OCI-LY3 (cell line): ENCODE results near the gene CCNQ.
A peak's percentile ranks its signal among the peaks of the same experiment; 100 is the strongest.

Experiments used
- H2AFZ ChIP-seq: fragments of 200-600, 300-600 bp; shearing (Covaris generic); 2 replicates; pipeline ENCODE4 v1.6.0; 2014; ENCODE audit warnings: antibody characterized with exemption, low read depth, low read length
- H3K27ac ChIP-seq: fragments of 200-600, 300-600 bp; sonication (generic); 2 replicates; pipeline ENCODE4 v1.5.1; 2014; ENCODE audit warnings: mild to moderate bottlenecking, low read length, moderate library complexity, mixed read lengths
- H3K27me3 ChIP-seq: fragments of 200-600, 300-600 bp; sonication (generic); 2 replicates; pipeline ENCODE4 v1.6.1; 2014; ENCODE audit warnings: low read depth, low read length, mixed read lengths
- H3K36me3 ChIP-seq: fragments of 200-600, 300-600 bp; sonication (generic); replicated peaks from 2 replicates; pipeline ENCODE3; 2014; ENCODE audit warnings: low read depth, low read length, mixed read lengths
- H3K4me1 ChIP-seq: fragments of 300-600, 200-600 bp; sonication (generic); 2 replicates; pipeline ENCODE4 v1.6.1; 2014; ENCODE audit warnings: low read length, mixed read lengths
- H3K4me2 ChIP-seq: fragments of 200-600, 300-600 bp; sonication (generic); 2 replicates; pipeline ENCODE4 v1.6.1; 2014; ENCODE audit warnings: low read length, mixed read lengths
- H3K4me3 ChIP-seq: fragments of 300-600, 200-600 bp; sonication (generic); 2 replicates; pipeline ENCODE4 v1.5.1; 2014; ENCODE audit warnings: antibody characterized with exemption, mild to moderate bottlenecking, low read length, moderate library complexity
- H3K79me2 ChIP-seq: fragments of 300-600, 200-600 bp; shearing (Covaris generic); 2 replicates; pipeline ENCODE4 v1.6.1; 2014; ENCODE audit warnings: mild to moderate bottlenecking, low read length, mixed read lengths
- H3K9ac ChIP-seq: fragments of 300-600, 200-600 bp; shearing (Covaris generic); 2 replicates; pipeline ENCODE4 v1.6.0; 2014; ENCODE audit warnings: mild to moderate bottlenecking, low read length, moderate library complexity
- H3K9me3 ChIP-seq: fragments of 200-600, 300-600 bp; shearing (Covaris generic); 2 replicates; pipeline ENCODE4 v1.6.1; 2014; ENCODE audit warnings: low read length, mixed read lengths; ENCODE audit not compliant: insufficient read depth
- H4K20me1 ChIP-seq: fragments of 200-600, 300-600 bp; sonication (generic); 2 replicates; pipeline ENCODE4 v1.6.1; 2016; ENCODE audit warnings: low read length, mixed read lengths; ENCODE audit not compliant: insufficient read depth
- CTCF ChIP-seq: fragments of 200-600, 300-600 bp; sonication (generic); IDR thresholded peaks from 2 replicates; pipeline ENCODE4 v1.5.1; 2014; ENCODE audit warnings: antibody characterized with exemption, low read length, low read depth
- EZH2phosphoT487 ChIP-seq: fragments of 200-600 bp; shearing (Covaris generic); IDR thresholded peaks from 2 replicates; pipeline ENCODE4 v1.6.1; 2018; ENCODE audit warnings: antibody characterized with exemption, mixed run types, low read depth

The CCNQ gene

DNA sequence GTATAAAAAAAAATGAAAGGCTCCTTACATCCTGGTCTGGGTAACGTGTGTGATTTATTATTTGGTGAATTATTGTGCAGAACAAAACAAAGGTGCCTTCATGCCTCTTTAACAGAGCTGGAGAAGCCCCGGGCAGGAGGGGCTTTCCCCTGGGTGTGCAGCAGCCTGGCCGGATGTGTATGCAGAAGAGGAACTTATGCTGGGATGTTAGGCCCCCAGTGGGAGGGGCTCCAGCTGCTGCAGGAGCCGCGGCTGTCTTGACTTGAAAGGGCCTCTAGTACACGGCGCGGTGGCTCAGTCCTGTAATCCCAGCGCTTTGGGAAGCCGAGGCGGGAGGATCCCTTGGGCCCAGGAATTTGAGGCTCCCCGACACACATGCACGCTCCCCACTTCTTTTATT lies 16.0 kb downstream of the CCNQ start:
- Histone ChIP-seq H3K27me3 (no peaks in the 10 kb centered on the region), H4K20me1 (no peaks in the 10 kb centered on the region), H3K27ac (0 out of 2 replicates have a peak overlapping the region, but pooled peaks have one; percentile 18), H3K4me1 (peaks cover 22% of the 10 kb centered on the region), H3K9me3 (no peaks in the 10 kb centered on the region), H3K79me2 (no peaks in the 10 kb centered on the region), H3K9ac (peak overlapping the region; percentile 32; the same call in 1 of the 2 replicates), H2AFZ (no peak overlapping the region), H3K36me3 (no peaks in the 10 kb centered on the region), H3K4me2 (peak overlapping the region; percentile 44), H3K4me3 (peak overlapping the region; percentile 44)
- TF ChIP-seq EZH2phosphoT487 (no peak), CTCF (no peak)

- Histone ChIP-seq H4K20me1 (no peaks in the 10 kb centered on the region), H2AFZ (no peak overlapping the region), H3K4me1 (peaks cover 25% of the 10 kb centered on the region), H3K9ac (no peak overlapping the region), H3K27ac (no peak overlapping the region), H3K4me3 (no peak overlapping the region), H3K27me3 (no peaks in the 10 kb centered on the region), H3K4me2 (peak overlapping the region; percentile 17; the same call in 1 of the 2 replicates), H3K9me3 (no peaks in the 10 kb centered on the region), H3K36me3 (no peaks in the 10 kb centered on the region), H3K79me2 (no peaks in the 10 kb centered on the region)
- TF ChIP-seq CTCF (peak; percentile 48), EZH2phosphoT487 (no peak)
Measured at GRCh38 chrX:153580700-153581386, 18.1 kb downstream of the CCNQ start.

- no peak for TF ChIP-seq CTCF
- Histone ChIP-seq H3K4me3 (no peak overlapping the region), H3K27ac (no peak overlapping the region), H3K4me2 (no peak overlapping the region), H2AFZ (no peak overlapping the region), H3K9ac (no peak overlapping the region), H3K36me3 (no peaks in the 10 kb centered on the region), H3K27me3 (no peaks in the 10 kb centered on the region), H3K79me2 (no peaks in the 10 kb centered on the region), H4K20me1 (no peaks in the 10 kb centered on the region), H3K4me1 (peaks cover 41% of the 10 kb centered on the region), H3K9me3 (no peaks in the 10 kb centered on the region)
Measured at GRCh38 chrX:153578889-153579288, 20.1 kb downstream of the CCNQ start.

GRCh38 chrX:153578200-153578835 lies 20.6 kb downstream of the CCNQ start:
- Histone ChIP-seq H3K4me3 (no peak overlapping the region), H2AFZ (no peak overlapping the region)

More at GRCh38 chrX:153578200-153578835, 20.6 kb downstream of the CCNQ start:
- no peaks in the 10 kb centered on the region for H3K79me2 ChIP-seq
- no peak overlapping the region for H3K4me2 ChIP-seq
- no peak overlapping the region for H3K27ac ChIP-seq
- no peaks in the 10 kb centered on the region for H3K27me3 ChIP-seq
- TF ChIP-seq EZH2phosphoT487 (no peak), CTCF (peak; percentile 13; the same call in 1 of the 2 replicates)
- H4K20me1 ChIP-seq = no peaks in the 10 kb centered on the region
- no peaks in the 10 kb centered on the region for H3K9me3 ChIP-seq
- H3K4me1 ChIP-seq = peaks cover 43% of the 10 kb centered on the region
- no peaks in the 10 kb centered on the region for H3K36me3 ChIP-seq
- H3K9ac ChIP-seq = no peak overlapping the region
